Measurements from ENCODE around the gene VIM. TPM values are rescaled to one million over a fixed set of nuclear protein-coding genes. Genes with fewer than 3 reads are reported as not detected.

The VIM gene
- total RNA-seq, 1 experiment from 2014 or later, result 486 TPM

DNA sequence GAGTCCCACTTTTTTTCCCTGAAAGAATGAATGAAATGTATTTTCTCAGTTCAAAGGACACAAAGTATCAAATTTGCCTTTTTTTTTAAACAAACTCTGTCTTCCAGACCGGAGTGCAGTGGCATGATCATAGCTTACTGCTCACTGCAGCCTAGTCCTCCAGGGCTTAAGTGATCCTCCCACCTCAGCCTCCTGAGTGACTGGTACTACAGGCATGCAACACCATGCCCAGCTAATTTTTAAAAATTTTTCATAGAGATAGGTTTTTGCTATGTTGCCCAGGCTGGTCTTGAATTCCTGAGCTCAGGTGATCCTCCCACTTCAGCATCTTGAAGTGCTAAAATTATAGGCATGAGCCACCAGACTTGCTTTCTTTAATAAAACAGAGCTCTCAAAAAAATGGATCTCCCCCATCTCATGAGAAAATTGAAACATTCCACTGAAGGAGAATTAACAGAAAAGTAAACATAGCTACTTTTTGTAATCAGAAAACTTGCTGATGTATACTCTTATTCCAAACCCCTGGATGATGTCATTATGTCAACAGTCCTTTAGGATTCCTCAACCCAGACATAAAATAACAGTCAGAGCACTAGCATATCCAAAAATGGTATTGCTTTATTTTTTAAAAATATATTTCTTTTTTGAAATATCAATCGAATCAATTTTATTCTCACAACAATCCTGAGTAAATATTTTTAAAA, 14.2 kb upstream of the VIM start:
- CTCF ChIA-PET, result interaction anchor here (0.6 to 1.4 kb wide), 5 partner anchors 13 to 1404 kb away, joined by 3 to 9 read pairs (median 3); partner anchors contain the start of gene STAM
- peak overlapping the region; percentile 23 for H3K27ac Mint-ChIP-seq (ENCODE audit: unreplicated experiment)
- no peak for DNase-seq

GRCh38 chr10:17214526-17214925, 13.5 kb upstream of the VIM start:
- H3K4me1 Mint-ChIP-seq (ENCODE audit: low read depth, unreplicated experiment), result peaks cover 50% of the 10 kb centered on the region

More for the DNA sequence above, 14.2 kb upstream of the VIM start:
- TF ChIP-seq, protein P1, sequence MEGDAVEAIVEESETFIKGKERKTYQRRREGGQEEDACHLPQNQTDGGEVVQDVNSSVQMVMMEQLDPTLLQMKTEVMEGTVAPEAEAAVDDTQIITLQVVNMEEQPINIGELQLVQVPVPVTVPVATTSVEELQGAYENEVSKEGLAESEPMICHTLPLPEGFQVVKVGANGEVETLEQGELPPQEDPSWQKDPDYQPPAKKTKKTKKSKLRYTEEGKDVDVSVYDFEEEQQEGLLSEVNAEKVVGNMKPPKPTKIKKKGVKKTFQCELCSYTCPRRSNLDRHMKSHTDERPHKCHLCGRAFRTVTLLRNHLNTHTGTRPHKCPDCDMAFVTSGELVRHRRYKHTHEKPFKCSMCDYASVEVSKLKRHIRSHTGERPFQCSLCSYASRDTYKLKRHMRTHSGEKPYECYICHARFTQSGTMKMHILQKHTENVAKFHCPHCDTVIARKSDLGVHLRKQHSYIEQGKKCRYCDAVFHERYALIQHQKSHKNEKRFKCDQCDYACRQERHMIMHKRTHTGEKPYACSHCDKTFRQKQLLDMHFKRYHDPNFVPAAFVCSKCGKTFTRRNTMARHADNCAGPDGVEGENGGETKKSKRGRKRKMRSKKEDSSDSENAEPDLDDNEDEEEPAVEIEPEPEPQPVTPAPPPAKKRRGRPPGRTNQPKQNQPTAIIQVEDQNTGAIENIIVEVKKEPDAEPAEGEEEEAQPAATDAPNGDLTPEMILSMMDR (IDR thresholded peaks at IDR 0.05; ENCODE audit: unreplicated experiment), result no peak
- H3K27me3 Mint-ChIP-seq (ENCODE audit: unreplicated experiment), result no peaks in the 10 kb centered on the region
- no TSS peak for BruUV-seq (replicated peaks)
- H3K36me3 Mint-ChIP-seq (ENCODE audit: insufficient read depth, unreplicated experiment), result peaks cover 13% of the 10 kb centered on the region
- intact Hi-C loops (cut with micrococcal nuclease; ENCODE audit: unreplicated experiment), result loop anchor here (10.0 kb wide), 1 partner anchor 249 kb away; no protein-coding TSS in a partner anchor
- H3K9me3 Mint-ChIP-seq (ENCODE audit: low read depth, unreplicated experiment), result no peaks in the 10 kb centered on the region
- H3K4me3 Mint-ChIP-seq (ENCODE audit: low read depth, unreplicated experiment), result no peak overlapping the region
- H3K4me1 Mint-ChIP-seq (ENCODE audit: low read depth, unreplicated experiment), result peaks cover 54% of the 10 kb centered on the region

DNA sequence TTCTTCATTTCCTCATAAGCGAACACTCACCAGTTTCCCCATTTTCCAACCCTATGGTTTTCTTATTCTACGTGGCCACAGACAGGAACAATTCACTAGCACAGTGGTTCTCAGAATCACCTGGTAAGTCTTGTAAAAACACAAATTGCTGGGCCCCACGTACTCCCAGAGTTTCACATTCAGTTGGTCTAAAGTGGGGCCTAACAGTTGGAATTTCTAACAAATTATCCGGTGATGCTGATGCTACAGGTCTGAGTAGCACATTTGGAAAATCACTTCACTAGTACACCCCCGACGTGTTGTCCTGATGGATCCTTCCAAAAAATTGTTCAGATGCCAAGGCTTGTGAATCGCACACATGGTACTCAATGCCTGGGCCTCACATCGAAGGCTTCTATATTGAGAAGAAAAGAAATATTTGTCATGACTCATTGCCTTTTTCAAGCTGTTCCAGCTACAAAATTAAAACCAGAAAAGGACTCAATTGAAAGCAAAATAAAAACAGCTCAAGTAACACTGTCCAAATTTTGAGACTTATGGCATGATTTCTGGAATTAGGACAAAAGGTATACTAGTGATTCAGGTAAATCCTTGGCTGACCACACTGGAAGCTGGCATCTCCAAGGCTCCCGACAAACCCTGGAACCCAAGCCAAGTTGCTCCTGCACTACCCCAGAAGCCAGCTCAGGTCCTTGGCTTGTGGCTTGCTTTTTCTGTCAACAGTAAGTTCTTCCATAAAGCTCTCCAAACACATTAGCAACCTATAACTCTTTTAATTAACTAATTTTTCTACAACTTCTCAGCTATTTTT, 12.9 kb upstream of the VIM start:
- H3K27ac Mint-ChIP-seq (ENCODE audit: unreplicated experiment), result peak overlapping the region; percentile 99
- DNase-seq, result no peak
- no TSS peak for BruUV-seq (replicated peaks)
- TF ChIP-seq, protein P1 (IDR thresholded peaks at IDR 0.05; ENCODE audit: unreplicated experiment), result no peak
- peaks cover 13% of the 10 kb centered on the region for H3K36me3 Mint-ChIP-seq (ENCODE audit: insufficient read depth, unreplicated experiment)
- peaks cover 46% of the 10 kb centered on the region for H3K4me1 Mint-ChIP-seq (ENCODE audit: low read depth, unreplicated experiment)
- intact Hi-C loops (cut with micrococcal nuclease; ENCODE audit: unreplicated experiment), result loop anchor here (5.0 to 10.0 kb wide), 2 partner anchors 153 to 250 kb away; no protein-coding TSS in a partner anchor
- H3K27me3 Mint-ChIP-seq (ENCODE audit: unreplicated experiment), result no peaks in the 10 kb centered on the region
- H3K4me3 Mint-ChIP-seq (ENCODE audit: low read depth, unreplicated experiment), result no peak overlapping the region
- no peaks in the 10 kb centered on the region for H3K9me3 Mint-ChIP-seq (ENCODE audit: low read depth, unreplicated experiment)
- CTCF ChIA-PET, result interaction anchor here (1.0 to 2.3 kb wide), 3 partner anchors 14 to 16 kb away, joined by 3 to 10 read pairs (median 5); partner anchors contain the start of gene TRDMT1

More at GRCh38 chr10:17214526-17214925, 13.5 kb upstream of the VIM start:
- BruUV-seq (replicated peaks), result no TSS peak
- no peaks in the 10 kb centered on the region for H3K9me3 Mint-ChIP-seq (ENCODE audit: low read depth, unreplicated experiment)
- peak overlapping the region; percentile 99 for H3K27ac Mint-ChIP-seq (ENCODE audit: unreplicated experiment)
- TF ChIP-seq, protein P1 (IDR thresholded peaks at IDR 0.05; ENCODE audit: unreplicated experiment), result no peak
- CTCF ChIA-PET, result interaction anchor here (1.3 kb wide), 1 partner anchor 13 kb away, joined by 3 read pairs; no protein-coding TSS in a partner anchor
- H3K27me3 Mint-ChIP-seq (ENCODE audit: unreplicated experiment), result no peaks in the 10 kb centered on the region
- H3K4me3 Mint-ChIP-seq (ENCODE audit: low read depth, unreplicated experiment), result no peak overlapping the region
- intact Hi-C loops (cut with micrococcal nuclease; ENCODE audit: unreplicated experiment), result loop anchor here (10.0 kb wide), 1 partner anchor 250 kb away; no protein-coding TSS in a partner anchor
- no peak for DNase-seq
- H3K36me3 Mint-ChIP-seq (ENCODE audit: insufficient read depth, unreplicated experiment), result peaks cover 13% of the 10 kb centered on the region

- no peak for DNase-seq
- CTCF ChIA-PET, result interaction anchor here (1.0 to 2.3 kb wide), 3 partner anchors 14 to 15 kb away, joined by 3 to 10 read pairs (median 5); partner anchors contain the start of gene TRDMT1
- Mint-ChIP-seq H3K27ac (ENCODE audit: unreplicated experiment) (peak overlapping the region; percentile 99), H3K36me3 (ENCODE audit: insufficient read depth, unreplicated experiment) (peaks cover 13% of the 10 kb centered on the region), H3K9me3 (ENCODE audit: low read depth, unreplicated experiment) (no peaks in the 10 kb centered on the region), H3K27me3 (ENCODE audit: unreplicated experiment) (no peaks in the 10 kb centered on the region), H3K4me3 (ENCODE audit: low read depth, unreplicated experiment) (no peak overlapping the region), H3K4me1 (ENCODE audit: low read depth, unreplicated experiment) (peaks cover 46% of the 10 kb centered on the region)
- TF ChIP-seq, protein P1 (IDR thresholded peaks at IDR 0.05; ENCODE audit: unreplicated experiment), result no peak
- BruUV-seq (replicated peaks), result TSS peak; percentile 88
- intact Hi-C loops (cut with micrococcal nuclease; ENCODE audit: unreplicated experiment), result loop anchor here (1.0 to 10.0 kb wide), 3 partner anchors 13 to 251 kb away; partner anchors contain the start of gene VIM
Measured at GRCh38 chr10:17215782-17216122, 12.3 kb upstream of the VIM start.
